ENCODE results near the gene HIP1. TPM values are rescaled to one million over a fixed set of nuclear protein-coding genes. Genes with fewer than 3 reads are reported as not detected.
"Not testable (repeated sequence)": the region's sequence is repeated elsewhere in the genome, so short reads cannot be mapped to it uniquely, and the experiment has no call there.

HIP1 gene
- total RNA-seq, 1 experiment from 2014 or later, result 13.7 TPM

DNA sequence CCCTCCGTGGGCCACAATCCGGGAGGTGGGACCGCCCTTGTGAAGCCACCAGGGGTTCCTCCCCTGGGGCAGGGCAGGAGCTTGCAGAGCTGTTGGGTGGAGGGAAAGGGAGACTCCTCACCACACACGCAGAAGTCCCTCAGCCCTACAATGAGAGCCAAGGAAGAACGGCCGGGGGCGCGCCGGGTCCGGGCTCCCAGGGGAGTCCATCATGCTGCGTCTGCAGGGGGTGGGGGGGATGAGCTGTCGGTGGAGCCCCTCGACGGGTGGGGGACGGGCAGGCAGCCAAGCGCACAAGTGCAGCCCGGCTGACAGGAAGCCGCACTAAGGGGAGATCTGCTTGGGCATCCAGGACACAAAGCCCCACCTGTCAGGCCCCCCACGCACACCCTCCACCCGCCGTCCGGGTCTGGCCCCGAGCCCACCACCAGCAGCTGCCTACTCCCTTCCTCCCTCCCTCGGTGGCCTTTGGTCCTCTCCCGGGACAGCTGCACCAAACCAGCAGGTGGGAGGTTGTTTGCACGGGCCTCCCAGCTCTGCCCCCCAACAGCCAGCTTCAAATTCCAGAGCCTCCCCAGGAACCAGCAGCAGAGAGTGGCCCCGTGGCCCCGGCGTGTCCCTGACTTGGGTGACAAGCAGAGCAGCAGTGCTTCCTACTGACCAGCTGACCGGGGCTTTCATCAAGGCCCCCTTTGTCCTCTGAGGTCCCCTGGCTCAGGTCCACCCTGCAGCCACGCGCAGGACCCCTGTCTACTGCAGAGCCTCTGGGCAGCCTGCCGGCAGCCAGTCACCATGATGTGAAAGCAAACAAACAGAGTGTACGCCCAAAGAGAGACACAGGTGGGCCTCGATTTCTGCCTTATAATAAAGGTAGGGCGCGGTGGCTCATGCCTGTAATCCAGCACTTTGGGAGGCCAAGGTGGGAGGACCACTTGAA is 50.3 kb downstream of the HIP1 start:
- H3K4me1 ChIP-seq, result 0 out of 2 replicates have a peak, but pooled peaks cover 6% of the 10 kb centered on the region
- no peak for DNase-seq
- no peak overlapping the region for H3K4me3 Mint-ChIP-seq (ENCODE audit: unreplicated experiment)
- H3K4me3 ChIP-seq (ENCODE audit: low read depth, low read length), result no peak overlapping the region
- peaks cover 4% of the 10 kb centered on the region for H3K9me3 Mint-ChIP-seq (ENCODE audit: unreplicated experiment)
- POLR2A ChIA-PET, result no interaction called here
- CTCF ChIA-PET, result no interaction called here
- intact Hi-C loops (cut with micrococcal nuclease; ENCODE audit: unreplicated experiment), result no loop called here
- peaks cover 5% of the 10 kb centered on the region for H3K4me1 Mint-ChIP-seq (ENCODE audit: low read depth, unreplicated experiment)
- no peak overlapping the region for H3K27ac Mint-ChIP-seq (ENCODE audit: unreplicated experiment)
- H3K27me3 ChIP-seq (replicated peaks; ENCODE audit: control insufficient read depth, insufficient read depth, low read length), result no peaks in the 10 kb centered on the region
- H3K27me3 Mint-ChIP-seq (ENCODE audit: insufficient read depth, unreplicated experiment), result no peaks in the 10 kb centered on the region
- no TSS peak for BruUV-seq (replicated peaks)
- H3K9me3 ChIP-seq, result no peaks in the 10 kb centered on the region
- H3K36me3 ChIP-seq (ENCODE audit: control insufficient read depth, insufficient read depth, low read length), result no peaks in the 10 kb centered on the region
- TF ChIP-seq, protein P1, sequence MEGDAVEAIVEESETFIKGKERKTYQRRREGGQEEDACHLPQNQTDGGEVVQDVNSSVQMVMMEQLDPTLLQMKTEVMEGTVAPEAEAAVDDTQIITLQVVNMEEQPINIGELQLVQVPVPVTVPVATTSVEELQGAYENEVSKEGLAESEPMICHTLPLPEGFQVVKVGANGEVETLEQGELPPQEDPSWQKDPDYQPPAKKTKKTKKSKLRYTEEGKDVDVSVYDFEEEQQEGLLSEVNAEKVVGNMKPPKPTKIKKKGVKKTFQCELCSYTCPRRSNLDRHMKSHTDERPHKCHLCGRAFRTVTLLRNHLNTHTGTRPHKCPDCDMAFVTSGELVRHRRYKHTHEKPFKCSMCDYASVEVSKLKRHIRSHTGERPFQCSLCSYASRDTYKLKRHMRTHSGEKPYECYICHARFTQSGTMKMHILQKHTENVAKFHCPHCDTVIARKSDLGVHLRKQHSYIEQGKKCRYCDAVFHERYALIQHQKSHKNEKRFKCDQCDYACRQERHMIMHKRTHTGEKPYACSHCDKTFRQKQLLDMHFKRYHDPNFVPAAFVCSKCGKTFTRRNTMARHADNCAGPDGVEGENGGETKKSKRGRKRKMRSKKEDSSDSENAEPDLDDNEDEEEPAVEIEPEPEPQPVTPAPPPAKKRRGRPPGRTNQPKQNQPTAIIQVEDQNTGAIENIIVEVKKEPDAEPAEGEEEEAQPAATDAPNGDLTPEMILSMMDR (IDR thresholded peaks at IDR 0.05; ENCODE audit: insufficient read depth in 1 of 2, low read depth in 1 of 2, low read length in 1 of 2, severe bottlenecking in 1 of 2, unreplicated experiment in 1 of 2), result no peak
- H3K36me3 Mint-ChIP-seq (ENCODE audit: insufficient read depth, unreplicated experiment), result peaks cover 5% of the 10 kb centered on the region

DNA sequence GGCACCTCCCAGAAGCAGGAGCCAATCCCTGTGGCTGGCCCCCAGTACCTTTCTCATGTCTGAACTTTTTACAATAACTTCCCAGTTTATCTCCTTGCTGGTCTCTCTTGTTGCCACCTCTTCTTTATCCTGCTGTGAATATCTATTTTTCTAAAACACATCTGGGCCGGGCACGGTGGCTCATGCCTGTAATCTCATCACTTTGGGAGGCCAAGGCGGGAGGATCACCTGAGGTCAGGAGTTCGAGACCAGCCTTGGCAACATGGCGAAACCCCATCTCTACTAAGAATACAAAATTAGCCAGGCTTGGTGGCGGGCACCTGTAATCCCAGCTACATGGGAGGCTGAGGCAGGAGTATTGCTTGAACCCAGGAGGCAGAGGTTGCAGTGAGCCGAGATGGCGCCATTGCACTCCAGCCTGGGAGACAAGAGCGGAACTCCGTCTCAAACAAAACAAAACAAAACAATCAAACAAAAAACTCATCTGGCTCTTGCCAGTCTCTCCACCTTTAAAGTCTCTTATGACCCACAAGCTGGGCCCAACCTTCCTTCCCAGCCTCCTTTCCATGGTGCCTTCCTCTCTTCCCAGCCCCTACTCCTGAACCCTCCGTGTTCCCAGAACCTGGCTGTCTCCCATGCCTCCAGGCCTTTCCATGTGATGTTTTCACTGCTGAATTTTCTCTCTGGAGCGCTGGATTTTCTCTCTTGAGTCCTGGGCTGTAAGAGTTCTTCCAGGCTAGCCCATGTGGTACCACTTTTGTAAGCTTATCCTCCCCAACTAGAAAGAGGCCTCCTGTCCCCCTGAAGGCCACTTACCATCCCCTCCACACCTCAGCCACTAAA is 51.3 kb downstream of the HIP1 start:
- intact Hi-C loops (cut with micrococcal nuclease; ENCODE audit: unreplicated experiment), result no loop called here
- H3K27ac Mint-ChIP-seq (ENCODE audit: unreplicated experiment), result no peak overlapping the region
- Histone ChIP-seq H3K9me3 (no peaks in the 10 kb centered on the region), H3K4me1 (0 out of 2 replicates have a peak, but pooled peaks cover 6% of the 10 kb centered on the region), H3K36me3 (ENCODE audit: control insufficient read depth, insufficient read depth, low read length) (no peaks in the 10 kb centered on the region), H3K27me3 (replicated peaks; ENCODE audit: control insufficient read depth, insufficient read depth, low read length) (no peaks in the 10 kb centered on the region), H3K4me3 (ENCODE audit: low read depth, low read length) (no peak overlapping the region)
- TF ChIP-seq, protein P1 (IDR thresholded peaks at IDR 0.05; ENCODE audit: insufficient read depth in 1 of 2, low read depth in 1 of 2, low read length in 1 of 2, severe bottlenecking in 1 of 2, unreplicated experiment in 1 of 2), result no peak
- BruUV-seq (replicated peaks), result no TSS peak
- ChIA-PET CTCF (no interaction called here), POLR2A (no interaction called here)
- no peaks in the 10 kb centered on the region for H3K9me3 Mint-ChIP-seq (ENCODE audit: unreplicated experiment)
- H3K4me1 Mint-ChIP-seq (ENCODE audit: low read depth, unreplicated experiment), result peaks cover 5% of the 10 kb centered on the region
- H3K27me3 Mint-ChIP-seq (ENCODE audit: insufficient read depth, unreplicated experiment), result no peaks in the 10 kb centered on the region
- peaks cover 5% of the 10 kb centered on the region for H3K36me3 Mint-ChIP-seq (ENCODE audit: insufficient read depth, unreplicated experiment)
- no peak for DNase-seq
- no peak overlapping the region for H3K4me3 Mint-ChIP-seq (ENCODE audit: unreplicated experiment)

DNA sequence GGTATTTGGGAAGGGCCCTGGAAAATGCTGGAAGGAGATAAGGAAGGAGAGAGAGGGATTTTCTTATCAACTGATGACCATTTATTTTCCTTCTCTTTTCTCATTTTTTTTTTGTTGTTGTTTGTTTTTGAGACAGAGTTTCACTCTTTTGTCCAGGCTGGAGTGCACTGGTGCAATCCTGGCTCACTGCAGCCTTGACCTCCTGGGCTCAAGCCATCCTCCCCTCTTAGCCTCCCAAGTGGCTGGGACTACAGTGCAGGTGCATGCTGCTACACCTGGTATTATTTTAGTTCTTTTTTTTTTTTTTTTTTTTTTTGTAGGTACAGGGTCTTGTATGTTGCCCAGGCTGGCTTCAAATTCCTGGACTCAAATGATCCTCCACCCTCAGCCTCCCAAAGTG is 52.2 kb downstream of the HIP1 start:
- no peak overlapping the region for H3K27ac Mint-ChIP-seq (ENCODE audit: unreplicated experiment)
- intact Hi-C loops (cut with micrococcal nuclease; ENCODE audit: unreplicated experiment), result no loop called here
- Histone ChIP-seq H3K4me3 (ENCODE audit: low read depth, low read length) (no peak overlapping the region), H3K27me3 (replicated peaks; ENCODE audit: control insufficient read depth, insufficient read depth, low read length) (no peaks in the 10 kb centered on the region), H3K36me3 (ENCODE audit: control insufficient read depth, insufficient read depth, low read length) (no peaks in the 10 kb centered on the region), H3K9me3 (no peaks in the 10 kb centered on the region), H3K4me1 (0 out of 2 replicates have a peak, but pooled peaks cover 1% of the 10 kb centered on the region)
- ChIA-PET POLR2A (no interaction called here), CTCF (no interaction called here)
- H3K4me3 Mint-ChIP-seq (ENCODE audit: unreplicated experiment), result no peak overlapping the region
- no peaks in the 10 kb centered on the region for H3K27me3 Mint-ChIP-seq (ENCODE audit: insufficient read depth, unreplicated experiment)
- no peak for DNase-seq
- H3K4me1 Mint-ChIP-seq (ENCODE audit: low read depth, unreplicated experiment), result peaks cover 5% of the 10 kb centered on the region
- H3K9me3 Mint-ChIP-seq (ENCODE audit: unreplicated experiment), result no peaks in the 10 kb centered on the region
- TF ChIP-seq, protein P1 (IDR thresholded peaks at IDR 0.05; ENCODE audit: insufficient read depth in 1 of 2, low read depth in 1 of 2, low read length in 1 of 2, severe bottlenecking in 1 of 2, unreplicated experiment in 1 of 2), result no peak
- peaks cover 5% of the 10 kb centered on the region for H3K36me3 Mint-ChIP-seq (ENCODE audit: insufficient read depth, unreplicated experiment)
- no TSS peak for BruUV-seq (replicated peaks)

DNA sequence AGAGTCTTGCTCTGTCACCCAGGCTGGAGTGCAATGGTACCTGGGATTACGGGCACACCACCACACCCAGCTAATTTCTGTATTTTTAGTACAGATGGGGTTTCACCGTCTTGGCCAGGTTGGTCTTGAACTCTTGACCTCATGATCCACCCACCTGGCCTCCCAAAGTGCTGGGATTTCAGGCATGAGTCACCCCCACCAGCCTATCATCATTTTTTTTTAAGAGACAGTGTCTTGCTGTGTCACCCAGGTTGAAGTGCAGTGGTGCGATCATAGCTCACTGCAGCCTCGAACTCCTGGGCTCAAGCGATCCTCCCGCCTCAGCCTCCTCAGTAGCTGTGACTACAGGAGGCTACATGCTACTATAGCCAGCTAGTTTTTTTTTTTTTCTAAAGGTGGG is 56.7 kb downstream of the HIP1 start:
- intact Hi-C loops (cut with micrococcal nuclease; ENCODE audit: unreplicated experiment); CTCF ChIA-PET; H3K4me1 Mint-ChIP-seq (ENCODE audit: low read depth, unreplicated experiment); H3K4me1 ChIP-seq; H3K4me3 ChIP-seq (ENCODE audit: low read depth, low read length); H3K27ac Mint-ChIP-seq (ENCODE audit: unreplicated experiment); BruUV-seq (replicated peaks); DNase-seq; H3K4me3 Mint-ChIP-seq (ENCODE audit: unreplicated experiment); H3K36me3 ChIP-seq (ENCODE audit: control insufficient read depth, insufficient read depth, low read length); POLR2A ChIA-PET; H3K9me3 ChIP-seq; H3K27me3 Mint-ChIP-seq (ENCODE audit: insufficient read depth, unreplicated experiment); H3K9me3 Mint-ChIP-seq (ENCODE audit: unreplicated experiment); H3K27me3 ChIP-seq (replicated peaks; ENCODE audit: control insufficient read depth, insufficient read depth, low read length); H3K36me3 Mint-ChIP-seq (ENCODE audit: insufficient read depth, unreplicated experiment): not testable (repeated sequence)

Data from Caco-2 (cell line).